DMS153 (cell line): ENCODE results near the gene CNGA4.
"Not testable (repeated sequence)": the region's sequence is repeated elsewhere in the genome, so short reads cannot be mapped to it uniquely, and the experiment has no call there.

Experiments
- DNase-seq: peaks from one replicate; lab custom pipeline; 2025; lab: John Stamatoyannopoulos, UW

Gene CNGA4

GRCh38 chr11:6225024-6225423 lies 13.9 kb upstream of the CNGA4 start:
- DNase-seq = no peak

GRCh38 chr11:6225896-6226295 lies 13.0 kb upstream of the CNGA4 start:
- no peak for DNase-seq

GRCh38 chr11:6228520-6228919 lies 10.4 kb upstream of the CNGA4 start:
- no peak for DNase-seq

GRCh38 chr11:6229911-6230310 lies 9.0 kb upstream of the CNGA4 start:
- DNase-seq = no peak

- no peak for DNase-seq
These were observed 6.0 kb upstream of the CNGA4 start for GRCh38 chr11:6232899-6233298.

- no peak for DNase-seq
These were observed 4.9 kb upstream of the CNGA4 start for GRCh38 chr11:6233984-6234386.

GRCh38 chr11:6234387-6235107 lies 4.3 kb upstream of the CNGA4 start, which contains the start of gene FHIP1B:
FHIP1B (minus strand) TSS chr11:6234636; CDS start chr11:6224516, 10,120 bp downstream.
- peak; percentile 99 for DNase-seq

GRCh38 chr11:6237266-6237665 lies 1.6 kb upstream of the CNGA4 start:
- no peak for DNase-seq

GRCh38 chr11:6237761-6238302 lies 1.1 kb upstream of the CNGA4 start:
- DNase-seq = no peak

- no peak for DNase-seq
These were observed 1.2 kb downstream of the CNGA4 start for GRCh38 chr11:6240139-6240538.

- DNase-seq = no peak
These were observed 1.9 kb downstream of the CNGA4 start for GRCh38 chr11:6240781-6241180.

GRCh38 chr11:6241316-6241715 lies 2.4 kb downstream of the CNGA4 start:
- no peak for DNase-seq

GRCh38 chr11:6245536-6245935 lies 6.6 kb downstream of the CNGA4 start:
- no peak for DNase-seq

- DNase-seq = no peak
These were observed 9.4 kb downstream of the CNGA4 start for GRCh38 chr11:6248248-6248647.

- DNase-seq = not testable (repeated sequence)
These were observed 10.0 kb downstream of the CNGA4 start for GRCh38 chr11:6248897-6249296.

- DNase-seq = no peak
These were observed 11.1 kb downstream of the CNGA4 start for GRCh38 chr11:6249770-6250555.

- DNase-seq = no peak
These were observed 12.3 kb downstream of the CNGA4 start for GRCh38 chr11:6251120-6251733.

GRCh38 chr11:6251990-6252473 lies 13.1 kb downstream of the CNGA4 start:
- DNase-seq = no peak

GRCh38 chr11:6253197-6253596 lies 14.3 kb downstream of the CNGA4 start:
- DNase-seq = no peak

- no peak for DNase-seq
These were observed 19.3 kb downstream of the CNGA4 start for GRCh38 chr11:6258141-6258540.

GRCh38 chr11:6258571-6259081 lies 19.7 kb downstream of the CNGA4 start:
- no peak for DNase-seq

- DNase-seq = no peak
These were observed 21.4 kb downstream of the CNGA4 start for GRCh38 chr11:6260207-6260726.
